ENCODE results near the gene LCOR. TPM values are rescaled to one million over a fixed set of nuclear protein-coding genes. Genes with fewer than 3 reads are reported as not detected.

The LCOR gene
- total and polyA plus RNA-seq, 9 of the 15 experiments (the other 6 are each of a cell fraction or from before 2014, with no cell fraction given), result 3.6 to 25.2 (median 14.4) TPM

GRCh38 chr10:96831867-96832720 is at the start of gene LCOR (continued):
- TF ChIP-seq XRCC5 (IDR thresholded peaks at IDR 0.05; ENCODE audit: low read depth, low read length) (no peak), ZNF586 (CRISPR knock-in tag; conservative IDR thresholded peaks at IDR 0.05) (no peak), ATF3 (IDR thresholded peaks at IDR 0.05) (no peak), ATF3 (CRISPR knock-in tag; conservative IDR thresholded peaks at IDR 0.05) (no peak), EP400 (IDR thresholded peaks at IDR 0.05) (0 out of 2 replicates have a peak, but pooled peaks have one; percentile 38), PHF21A (IDR thresholded peaks at IDR 0.05; ENCODE audit: borderline replicate concordance, low read depth) (no peak), ESRRB (CRISPR knock-in tag; IDR thresholded peaks at IDR 0.05; ENCODE audit: borderline replicate concordance) (no peak), NR2F6 (CRISPR knock-in tag; IDR thresholded peaks at IDR 0.05) (no peak), ZNF408 (CRISPR knock-in tag; IDR thresholded peaks at IDR 0.05; ENCODE audit: low read depth) (no peak), GABPB1 (CRISPR knock-in tag; IDR thresholded peaks at IDR 0.05) (peak; percentile 53; the same call in 1 of the 2 replicates), SRSF1 (IDR thresholded peaks at IDR 0.05; ENCODE audit: low read depth, low read length) (no peak), FOSL1 (tag; conservative IDR thresholded peaks at IDR 0.05) (peak; percentile 9), WHSC1 (IDR thresholded peaks at IDR 0.05; ENCODE audit: low read length) (no peak), EHMT2 (IDR thresholded peaks at IDR 0.05) (no peak), BRD4 (IDR thresholded peaks at IDR 0.05) (no peak), DMBX1 (CRISPR knock-in tag; IDR thresholded peaks at IDR 0.05; ENCODE audit: borderline replicate concordance) (no peak), HMGN3 (IDR thresholded peaks at IDR 0.05; ENCODE audit: borderline replicate concordance, extremely low read depth, insufficient read length, low read depth, low read length) (peak; percentile 77), ZNF217 (CRISPR knock-in tag; IDR thresholded peaks at IDR 0.05) (no peak), ZNF764 (CRISPR knock-in tag; IDR thresholded peaks at IDR 0.05; ENCODE audit: low read depth) (no peak), TEAD4 (IDR thresholded peaks at IDR 0.05; ENCODE audit: low read length) (peak; percentile 63), TEAD4 (CRISPR knock-in tag; IDR thresholded peaks at IDR 0.05; ENCODE audit: borderline replicate concordance) (no peak), ZNF512 (tag; IDR thresholded peaks at IDR 0.05) (no peak)
- TF ChIP-seq, protein P1, sequence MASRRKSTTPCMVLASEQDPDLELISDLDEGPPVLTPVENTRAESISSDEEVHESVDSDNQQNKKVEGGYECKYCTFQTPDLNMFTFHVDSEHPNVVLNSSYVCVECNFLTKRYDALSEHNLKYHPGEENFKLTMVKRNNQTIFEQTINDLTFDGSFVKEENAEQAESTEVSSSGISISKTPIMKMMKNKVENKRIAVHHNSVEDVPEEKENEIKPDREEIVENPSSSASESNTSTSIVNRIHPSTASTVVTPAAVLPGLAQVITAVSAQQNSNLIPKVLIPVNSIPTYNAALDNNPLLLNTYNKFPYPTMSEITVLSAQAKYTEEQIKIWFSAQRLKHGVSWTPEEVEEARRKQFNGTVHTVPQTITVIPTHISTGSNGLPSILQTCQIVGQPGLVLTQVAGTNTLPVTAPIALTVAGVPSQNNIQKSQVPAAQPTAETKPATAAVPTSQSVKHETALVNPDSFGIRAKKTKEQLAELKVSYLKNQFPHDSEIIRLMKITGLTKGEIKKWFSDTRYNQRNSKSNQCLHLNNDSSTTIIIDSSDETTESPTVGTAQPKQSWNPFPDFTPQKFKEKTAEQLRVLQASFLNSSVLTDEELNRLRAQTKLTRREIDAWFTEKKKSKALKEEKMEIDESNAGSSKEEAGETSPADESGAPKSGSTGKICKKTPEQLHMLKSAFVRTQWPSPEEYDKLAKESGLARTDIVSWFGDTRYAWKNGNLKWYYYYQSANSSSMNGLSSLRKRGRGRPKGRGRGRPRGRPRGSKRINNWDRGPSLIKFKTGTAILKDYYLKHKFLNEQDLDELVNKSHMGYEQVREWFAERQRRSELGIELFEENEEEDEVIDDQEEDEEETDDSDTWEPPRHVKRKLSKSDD (conservative IDR thresholded peaks at IDR 0.05; ENCODE audit: low read length), result no peak
